Common myeloid progenitor, CD34-positive (primary cell): Measurements from ENCODE around the gene ERRFI1.
"Not testable (repeated sequence)": the region's sequence is repeated elsewhere in the genome, so short reads cannot be mapped to it uniquely, and the experiment has no call there.

ENCODE experiments used
- CTCF ChIA-PET: fragments of 350-600 bp; sonication (Branson Sonifier 250); formaldehyde crosslinking; loops from one replicate; lab custom pipeline; 2021; ENCODE audit warnings: antibody characterized with exemption; lab: Charles Lee
- POLR2A ChIA-PET: fragments of 350-600 bp; sonication (Branson Sonifier 250); formaldehyde crosslinking; loops from one replicate; lab custom pipeline; 2021; ENCODE audit warnings: antibody characterized with exemption; lab: Charles Lee
- DNase-seq, 3 donors: peaks; one replicate each; pipeline versions ENCODE4 v3.0.0 to v3.0.0-alpha.2; 2013
- H3K27ac ChIP-seq, 2 experiments: 1 replicate in 1 of 2; 2 replicates in 1 of 2; pipeline ENCODE4 v1.7.0; 2013; ENCODE audit warnings: inconsistent platforms in 2 of 2, low read length in 2 of 2, mild to moderate bottlenecking in 2 of 2, low read depth in 1 of 2, moderate library complexity in 1 of 2; ENCODE audit not compliant: severe bottlenecking in 2 of 2, insufficient read depth in 1 of 2, poor library complexity in 1 of 2
- H3K27me3 ChIP-seq, 5 experiments: replicated peaks in 2 of 5; 1 replicate in 3 of 5; 2 replicates in 2 of 5; pipeline versions ENCODE4 v1.6.1 to v1.7.0; 2013; ENCODE audit warnings: low read length in 4 of 5, mild to moderate bottlenecking in 2 of 5, moderate library complexity in 2 of 5, inconsistent platforms in 1 of 5; ENCODE audit not compliant: insufficient read depth in 5 of 5, control insufficient read depth in 4 of 5
- H3K36me3 ChIP-seq, 4 experiments: 1 replicate in 2 of 4; 2 replicates in 2 of 4; pipeline versions ENCODE4 v1.6.1 to v1.7.0; 2013; ENCODE audit warnings: low read length in 3 of 4, control low read depth in 1 of 4, mild to moderate bottlenecking in 1 of 4; ENCODE audit not compliant: control insufficient read depth in 4 of 4, insufficient read depth in 4 of 4
- H3K4me1 ChIP-seq, 4 experiments: 1 replicate in 3 of 4; 2 replicates in 1 of 4; pipeline versions ENCODE4 v1.6.1 to v1.7.1; 2013; ENCODE audit warnings: low read length in 3 of 4, mild to moderate bottlenecking in 3 of 4, control low read depth in 1 of 4, inconsistent platforms in 1 of 4, moderate library complexity in 1 of 4; ENCODE audit not compliant: control insufficient read depth in 4 of 4, insufficient read depth in 4 of 4; ENCODE audit errors: control extremely low read depth in 1 of 4
- H3K4me3 ChIP-seq, 7 experiments: 1 replicate in 4 of 7; 2 replicates in 3 of 7; pipeline versions ENCODE4 v1.5.1 to v1.7.0; 2013; ENCODE audit warnings: mild to moderate bottlenecking in 7 of 7, low read length in 6 of 7, moderate library complexity in 6 of 7, inconsistent platforms in 2 of 7, low read depth in 2 of 7, control low read depth in 1 of 7; ENCODE audit not compliant: insufficient read depth in 4 of 7, control insufficient read depth in 1 of 7; ENCODE audit errors: extremely low read depth in 1 of 7
- H3K9me3 ChIP-seq, 5 experiments: 1 replicate in 4 of 5; 2 replicates in 1 of 5; pipeline versions ENCODE4 v1.6.1 to v1.7.1; 2013; ENCODE audit warnings: low read length in 4 of 5, mild to moderate bottlenecking in 2 of 5, inconsistent platforms in 1 of 5, low read depth in 1 of 5, moderate library complexity in 1 of 5; ENCODE audit not compliant: control insufficient read depth in 4 of 5, insufficient read depth in 2 of 5; ENCODE audit errors: control extremely low read depth in 1 of 5
- WGBS: methylation state at CpG from one replicate; pipeline ENCODE4 v1.1.5; 2013; ENCODE audit not compliant: insufficient coverage; 5-methylcytosine and 5-hydroxymethylcytosine counted together

The ERRFI1 gene

GRCh38 chr1:7971024-7971423 lies 55.1 kb downstream of the ERRFI1 start:
- CTCF ChIA-PET = no interaction called here
- no peak for DNase-seq
- 96% methylated on average over 6 of the region's 6 CpGs for WGBS
- Histone ChIP-seq H3K27ac (no peak overlapping the region), H3K36me3 (peaks cover 19 to 64% (median 40%) of the 10 kb centered on the region in 4 experiments), H3K4me3 (no peak overlapping the region), H3K4me1 (peaks cover 0 to 15% (median 8%) of the 10 kb centered on the region in 4 experiments), H3K27me3 (no peaks in the 10 kb centered on the region), H3K9me3 (no peaks in the 10 kb centered on the region)
- POLR2A ChIA-PET = no interaction called here

GRCh38 chr1:7970246-7970645 lies 55.9 kb downstream of the ERRFI1 start:
- POLR2A ChIA-PET = no interaction called here
- H3K9me3 ChIP-seq = no peaks in the 10 kb centered on the region
- H3K27me3 ChIP-seq = no peaks in the 10 kb centered on the region
- peak in 2 of 3 donors; percentile 46 to 56 for DNase-seq
- 60% methylated on average over 2 of the region's 2 CpGs for WGBS
- H3K27ac ChIP-seq = no peak overlapping the region
- H3K36me3 ChIP-seq = peaks cover 23 to 68% (median 42%) of the 10 kb centered on the region in 4 experiments
- CTCF ChIA-PET = interaction anchor here (1.4 kb wide), 1 partner anchor 11 kb away, joined by 3 read pairs; no protein-coding TSS in a partner anchor
- no peak overlapping the region for H3K4me3 ChIP-seq
- H3K4me1 ChIP-seq = peaks cover 0 to 15% (median 8%) of the 10 kb centered on the region in 4 experiments

GRCh38 chr1:7967651-7968050 lies 58.5 kb downstream of the ERRFI1 start:
- Histone ChIP-seq H3K27me3 (no peaks in the 10 kb centered on the region), H3K4me3 (no peak overlapping the region), H3K4me1 (peaks cover under 1 to 19% (median 12%) of the 10 kb centered on the region in 4 experiments), H3K9me3 (no peaks in the 10 kb centered on the region), H3K36me3 (peaks cover 31 to 76% (median 54%) of the 10 kb centered on the region in 4 experiments), H3K27ac (no peak overlapping the region)
- POLR2A ChIA-PET = no interaction called here
- 100% methylated on average over 2 of the region's 4 CpGs for WGBS
- DNase-seq = no peak
- CTCF ChIA-PET = interaction anchor here (1.0 to 4.0 kb wide), 3 partner anchors 8 to 48 kb away, joined by 3 to 20 read pairs (median 4); no protein-coding TSS in a partner anchor

DNA sequence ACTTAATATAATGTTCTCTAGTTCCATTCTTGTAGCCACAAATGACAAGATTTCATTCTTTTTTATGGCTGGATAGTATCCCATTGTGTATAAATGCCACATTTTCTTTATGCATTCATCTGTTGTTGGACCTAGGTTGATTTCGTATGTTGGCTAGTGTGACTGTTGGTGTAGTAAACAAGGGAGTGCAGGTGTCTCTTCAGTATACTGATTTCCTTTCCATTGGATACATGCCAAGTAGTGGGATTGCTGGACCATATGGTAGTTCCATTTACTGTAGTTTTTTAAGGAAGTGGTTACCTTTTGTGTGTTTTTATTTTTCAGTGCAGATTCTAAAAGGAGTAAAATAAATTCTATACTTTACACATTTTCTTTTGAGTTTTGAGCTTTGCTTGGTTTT lies 58.9 kb downstream of the ERRFI1 start:
- Histone ChIP-seq H3K4me3 (no peak overlapping the region), H3K9me3 (no peaks in the 10 kb centered on the region), H3K36me3 (peaks cover 30 to 73% (median 52%) of the 10 kb centered on the region in 4 experiments), H3K27me3 (no peaks in the 10 kb centered on the region), H3K4me1 (peaks cover 6 to 23% (median 16%) of the 10 kb centered on the region in 4 experiments), H3K27ac (peak overlapping the region in 1 of 2 experiments; percentile 27)
- DNase-seq = no peak
- ChIA-PET POLR2A (no interaction called here), CTCF (interaction anchor here (1.0 to 4.0 kb wide), 3 partner anchors 8 to 48 kb away, joined by 3 to 20 read pairs (median 4); no protein-coding TSS in a partner anchor)
- no CpG with 5 or more reads among the region's 1 CpG for WGBS

- ChIA-PET CTCF (interaction anchor here (4.0 kb wide), 1 partner anchor 11 kb away, joined by 20 read pairs; no protein-coding TSS in a partner anchor), POLR2A (interaction anchor here (0.6 kb wide), 1 partner anchor 59 kb away, joined by 3 read pairs; no protein-coding TSS in a partner anchor)
- Histone ChIP-seq H3K27me3 (no peaks in the 10 kb centered on the region), H3K36me3 (peaks cover 18 to 50% (median 39%) of the 10 kb centered on the region in 4 experiments), H3K27ac (no peak overlapping the region), H3K4me3 (no peak overlapping the region), H3K9me3 (no peaks in the 10 kb centered on the region), H3K4me1 (peaks cover 13 to 31% (median 23%) of the 10 kb centered on the region in 4 experiments)
- WGBS = 100% methylated on average over 1 of the region's 3 CpGs
- no peak for DNase-seq
Measured at GRCh38 chr1:7964476-7964875, 61.6 kb downstream of the ERRFI1 start.

GRCh38 chr1:7963841-7964240 lies 62.3 kb downstream of the ERRFI1 start:
- CTCF ChIA-PET = interaction anchor here (1.9 to 4.0 kb wide), 2 partner anchors 11 to 12 kb away, joined by 8 to 20 read pairs; no protein-coding TSS in a partner anchor
- H3K9me3 ChIP-seq, H3K4me3 ChIP-seq, POLR2A ChIA-PET, DNase-seq, H3K27me3 ChIP-seq, H3K27ac ChIP-seq: not testable (repeated sequence)
- peaks cover 15 to 45% (median 37%) of the 10 kb centered on the region in 4 experiments for H3K36me3 ChIP-seq
- WGBS = 95% methylated on average over 4 of the region's 7 CpGs
- H3K4me1 ChIP-seq = peaks cover 13 to 31% (median 23%) of the 10 kb centered on the region in 4 experiments

- DNase-seq, H3K4me3 ChIP-seq, POLR2A ChIA-PET, H3K27me3 ChIP-seq, H3K9me3 ChIP-seq: not testable (repeated sequence)
- H3K27ac ChIP-seq = peak overlapping the region in 1 of 2 experiments; percentile 93
- peaks cover 13 to 31% (median 23%) of the 10 kb centered on the region in 4 experiments for H3K4me1 ChIP-seq
- peaks cover 15 to 40% (median 34%) of the 10 kb centered on the region in 4 experiments for H3K36me3 ChIP-seq
- CTCF ChIA-PET = interaction anchor here (1.9 kb wide), 1 partner anchor 12 kb away, joined by 8 read pairs; no protein-coding TSS in a partner anchor
- 94% methylated on average over 8 of the region's 12 CpGs for WGBS
Measured at GRCh38 chr1:7963378-7963730, 62.8 kb downstream of the ERRFI1 start.
